C1 segment of cervical spinal cord (tissue), 14 donors: ENCODE measurements around the gene CELF3.
A peak's percentile ranks its signal among the peaks of the same experiment; 100 is the strongest.
"Not testable (repeated sequence)": the region's sequence is repeated elsewhere in the genome, so short reads cannot be mapped to it uniquely, and the experiment has no call there.

Experiments
- DNase-seq, 14 donors: peaks; one replicate each; lab custom pipeline; 2025; lab: John Stamatoyannopoulos, UW

The CELF3 gene

GRCh38 chr1:151716771-151717631, at the start of gene CELF3:
Gene CELF3 (minus strand): TSS chr1:151716803. CDS start chr1:151716020, 783 bp downstream.
- DNase-seq = peak in 12 of 14 donors; percentile 13 to 98 (median 36)

GRCh38 chr1:151763990-151764389, 47.4 kb upstream of the CELF3 start:
- DNase-seq = peak in 1 of 14 donors; percentile 18

DNA sequence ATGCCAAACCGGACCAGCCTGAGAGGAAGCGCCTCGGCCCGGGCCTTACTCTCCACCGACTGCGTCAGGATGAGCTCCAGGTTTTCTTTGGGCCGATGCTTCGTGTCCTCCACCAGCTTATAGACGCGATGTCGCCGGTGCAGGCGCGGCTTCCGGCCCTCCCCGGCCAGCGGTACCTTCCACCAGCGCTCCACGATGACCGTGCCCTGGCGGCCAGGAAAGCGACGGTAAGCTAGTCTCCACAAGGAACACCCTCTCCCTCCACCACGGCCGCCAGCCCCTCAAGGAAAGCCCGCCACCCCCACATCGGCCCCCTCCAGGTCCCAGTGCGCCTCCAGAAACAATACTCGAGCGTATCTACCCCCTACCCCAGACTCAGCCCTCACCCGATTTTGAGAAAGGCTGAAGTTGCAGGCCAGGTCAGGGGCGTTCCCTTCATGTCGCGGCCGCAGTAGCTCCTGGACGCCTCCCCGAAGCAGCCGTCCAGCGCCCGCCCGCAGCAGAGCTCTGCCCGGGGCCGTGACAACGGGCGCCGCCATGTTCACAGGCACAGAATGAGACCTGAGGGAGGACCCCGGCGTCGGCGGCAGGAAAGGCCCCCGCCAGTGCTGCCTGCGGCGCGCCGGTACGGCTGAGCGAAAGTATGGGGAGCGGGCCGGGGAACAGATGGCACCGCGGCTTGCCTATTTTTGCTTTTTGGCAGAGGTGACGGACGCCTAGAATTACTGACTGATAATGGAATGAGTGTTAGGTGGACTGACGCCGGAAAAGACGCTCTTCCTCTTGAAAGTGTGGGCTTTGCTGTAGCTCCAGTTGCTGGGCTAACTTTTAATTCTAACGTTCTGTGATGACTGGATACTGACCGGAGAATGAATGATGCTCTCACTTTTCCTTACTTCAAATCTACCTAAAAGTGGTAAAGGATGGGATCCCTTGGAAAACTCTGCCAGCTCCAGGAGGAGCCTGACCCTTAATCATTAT, 46.6 kb upstream of the CELF3 start, which contains the start of gene MRPL9:
Gene MRPL9 (minus strand): TSS at position 556 of the 981 bp plus-strand sequence. CDS start 17 bp downstream, at position 539.
- peak; percentile 16 to 84 (median 66) for DNase-seq

- DNase-seq = no peak
These were observed 44.2 kb upstream of the CELF3 start for GRCh38 chr1:151760597-151761385.

DNA sequence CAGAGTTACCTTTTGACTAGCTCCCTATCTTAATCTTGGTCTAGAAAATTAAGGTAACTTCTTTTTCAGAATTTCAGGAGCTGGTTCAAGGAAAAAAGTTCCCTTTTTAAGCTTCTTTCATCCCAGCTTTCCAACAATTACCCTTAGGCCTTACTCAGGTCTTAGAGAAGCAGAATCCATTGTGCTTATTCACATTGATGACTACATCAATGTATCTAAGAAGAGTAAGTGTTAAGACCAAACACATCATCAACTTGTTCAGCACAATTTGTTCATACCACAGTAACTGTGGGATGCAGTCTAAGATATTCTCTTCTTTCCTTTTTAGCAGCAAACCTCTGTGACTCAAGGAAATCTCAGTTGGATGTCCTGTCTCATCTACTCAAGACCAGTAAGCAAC, 42.6 kb upstream of the CELF3 start:
- no peak for DNase-seq

DNA sequence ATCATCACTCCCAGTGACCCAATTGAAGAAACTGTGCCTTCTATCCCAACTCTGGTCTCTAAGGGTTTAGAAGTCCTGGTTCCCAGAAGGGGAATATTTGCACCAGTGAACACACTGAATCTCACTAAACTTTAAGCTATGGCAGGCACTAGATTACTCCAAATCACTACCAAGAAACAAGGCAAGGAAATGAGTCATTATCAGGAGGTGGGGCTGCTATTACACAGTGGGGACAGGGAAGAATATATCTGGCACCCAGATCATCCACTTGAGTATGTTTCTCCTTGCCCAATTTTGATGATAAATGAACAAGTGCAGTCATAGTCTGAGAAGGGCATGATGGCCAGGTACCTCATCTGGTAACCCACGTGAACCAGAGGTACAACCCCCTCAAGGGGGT, 39.7 kb upstream of the CELF3 start:
- no peak for DNase-seq

GRCh38 chr1:151741516-151741915, 24.9 kb upstream of the CELF3 start:
- no peak for DNase-seq

GRCh38 chr1:151739590-151740355, 23.2 kb upstream of the CELF3 start:
- no peak for DNase-seq

DNA sequence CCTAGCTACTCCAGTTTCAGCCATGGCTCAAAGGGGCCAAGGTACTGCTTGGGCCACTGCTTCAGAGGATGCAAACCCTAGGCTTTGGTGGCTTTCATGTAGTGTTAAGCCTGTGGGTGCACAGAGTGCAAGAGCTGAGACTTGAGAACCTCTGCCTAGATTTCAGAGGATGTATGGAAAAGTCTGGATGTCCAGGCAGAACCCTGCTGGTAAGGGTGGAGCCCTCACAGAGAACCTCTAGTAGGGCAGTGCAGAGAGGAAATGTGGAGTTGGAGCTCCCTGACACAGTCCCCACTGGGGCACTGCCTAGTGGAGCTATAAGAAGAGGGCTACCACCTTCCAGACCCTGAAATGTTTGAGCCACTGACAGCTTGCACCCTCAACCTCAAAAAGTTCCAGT, 20.9 kb upstream of the CELF3 start:
- no peak for DNase-seq

- DNase-seq = no peak
These were observed 20.4 kb upstream of the CELF3 start for GRCh38 chr1:151737026-151737425.

GRCh38 chr1:151733995-151734394, 17.4 kb upstream of the CELF3 start:
- DNase-seq = not testable (repeated sequence)

DNA sequence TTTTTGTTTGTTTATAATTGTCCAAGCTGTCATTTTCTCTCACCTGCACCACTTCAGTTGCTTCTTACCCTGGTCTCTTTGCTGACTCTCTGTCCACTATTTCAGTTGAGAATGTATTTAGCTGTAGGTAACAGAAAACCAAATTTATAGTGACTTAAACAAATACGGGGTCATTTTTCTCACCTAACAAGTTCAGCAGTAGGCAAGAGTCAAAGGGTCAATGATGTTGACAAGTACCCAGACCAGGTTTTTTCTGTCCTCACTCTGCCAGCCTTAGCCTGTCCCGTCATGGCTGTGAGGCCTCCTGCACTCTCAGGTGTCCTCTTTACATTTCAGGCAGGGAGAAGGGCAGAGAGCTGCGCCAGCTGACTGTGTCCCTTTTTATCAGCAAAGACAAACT, 16.5 kb upstream of the CELF3 start:
- DNase-seq = no peak

- DNase-seq = no peak
These were observed 13.3 kb upstream of the CELF3 start for GRCh38 chr1:151729966-151730291.

DNA sequence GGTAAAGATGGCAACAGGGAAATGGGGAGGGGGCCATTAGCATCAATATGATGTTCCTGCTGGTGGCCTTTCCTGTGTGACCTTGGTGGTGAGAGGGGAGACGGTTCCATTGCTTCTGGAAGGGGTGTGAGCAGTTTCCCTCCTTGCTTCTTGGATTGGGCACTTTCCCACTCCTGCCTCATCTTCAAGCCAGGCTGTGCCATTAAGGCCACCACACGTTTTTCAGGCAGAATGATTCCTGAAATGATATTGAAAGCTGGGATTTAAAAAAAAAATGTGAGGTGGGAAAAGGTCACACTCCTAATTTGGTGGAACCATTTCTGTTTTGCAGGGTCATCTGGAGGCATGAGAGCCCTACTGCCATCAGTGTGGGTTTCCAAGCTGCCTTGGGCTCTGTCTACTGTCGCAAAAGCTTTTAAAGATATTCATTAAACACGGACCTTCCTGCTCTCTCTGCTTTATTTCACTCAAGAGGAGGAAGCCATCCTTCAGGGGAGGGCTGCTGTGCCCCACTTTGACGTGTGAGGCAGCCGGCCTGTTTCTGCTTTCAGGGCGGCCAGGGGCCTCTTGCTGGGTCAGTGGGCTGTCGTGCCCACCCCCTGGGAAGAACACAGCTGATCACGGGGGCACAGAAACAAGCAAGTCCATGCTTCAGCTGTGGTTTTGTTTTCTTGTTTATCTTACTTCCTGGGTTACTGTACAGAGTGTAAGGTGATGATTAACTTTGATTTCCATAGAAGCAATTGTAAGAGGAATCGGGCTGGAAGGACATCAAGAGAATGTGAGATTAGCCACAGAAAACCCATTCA, 12.8 kb upstream of the CELF3 start:
- DNase-seq = peak in 1 of 14 donors; percentile 5

DNA sequence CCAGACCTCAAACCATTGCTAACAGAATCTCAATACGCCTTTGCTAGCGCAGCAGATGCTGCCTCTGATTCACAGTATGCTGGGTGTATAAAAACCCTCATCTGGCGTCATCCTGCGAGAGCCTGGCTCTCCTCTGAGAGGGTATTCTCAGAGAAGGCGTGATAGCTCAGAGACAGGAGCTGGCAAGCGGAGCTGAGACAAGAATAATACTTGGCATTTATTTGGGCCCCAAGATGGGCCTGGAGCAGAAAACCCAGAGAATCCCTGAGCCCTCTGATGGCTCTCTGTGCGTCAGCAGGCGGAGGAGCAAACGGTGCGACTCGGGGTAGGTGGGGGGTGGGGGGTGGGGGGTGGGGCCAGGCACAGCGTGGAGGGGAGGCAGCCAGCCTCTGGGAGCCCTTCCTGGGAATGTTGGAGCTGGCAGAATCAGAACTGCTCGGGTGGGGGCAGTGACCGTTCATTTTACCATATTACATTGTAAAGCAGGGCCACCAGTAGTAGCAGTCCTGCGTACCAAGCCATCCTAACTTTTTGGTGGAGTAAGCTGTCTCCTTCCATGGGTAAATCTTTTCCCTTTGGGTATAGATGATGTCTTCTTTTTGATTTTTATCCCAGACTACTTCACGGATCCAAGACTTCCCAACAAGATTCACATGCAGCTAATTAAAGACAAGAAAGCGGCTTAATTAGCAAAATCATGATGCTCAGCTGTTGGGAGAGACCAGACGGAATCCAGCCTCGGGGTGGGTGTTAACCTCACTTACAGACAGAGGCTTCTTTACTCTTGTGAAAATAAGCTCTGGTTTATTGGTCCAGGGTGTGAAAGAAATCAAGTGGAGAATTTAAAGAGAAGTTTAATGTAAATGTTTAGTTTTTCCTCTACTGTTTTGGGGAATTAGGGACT, 11.8 kb upstream of the CELF3 start:
- DNase-seq = peak in 9 of 14 donors; percentile 10 to 82 (median 30)

- no peak for DNase-seq
These were observed 7.2 kb upstream of the CELF3 start for GRCh38 chr1:151723726-151724370.

GRCh38 chr1:151721788-151722510, 5.3 kb upstream of the CELF3 start:
- DNase-seq = no peak
